IPS DF 6.9 (cell line): Measurements from ENCODE around the gene EPB41L1.
A peak's percentile ranks its signal among the peaks of the same experiment; 100 is the strongest.

Experiments used
- DNase-seq: peaks from one replicate; pipeline ENCODE4 v3.0.0-alpha.2; 2013; ENCODE audit warnings: low read depth, low spot score
- H3K27ac ChIP-seq: one replicate; pipeline ENCODE4 v1.5.1; 2013; ENCODE audit warnings: low read length, control low read depth
- H3K27me3 ChIP-seq: 2 replicates; pipeline ENCODE4 v1.6.1; 2013; ENCODE audit warnings: mild to moderate bottlenecking, low read length; ENCODE audit not compliant: control insufficient read depth, insufficient read depth
- H3K36me3 ChIP-seq: 2 replicates; pipeline ENCODE4 v1.6.1; 2013; ENCODE audit warnings: low read length; ENCODE audit not compliant: control insufficient read depth, insufficient read depth
- H3K4me1 ChIP-seq: 2 replicates; pipeline ENCODE4 v1.6.1; 2013; ENCODE audit warnings: low read length; ENCODE audit not compliant: control insufficient read depth, insufficient read depth
- H3K4me3 ChIP-seq: 2 replicates; pipeline ENCODE4 v1.5.1; 2013; ENCODE audit warnings: mild to moderate bottlenecking, low read length
- H3K9me3 ChIP-seq: 2 replicates; pipeline ENCODE4 v1.6.1; 2013; ENCODE audit warnings: low read length, inconsistent platforms; ENCODE audit not compliant: control insufficient read depth, insufficient read depth
- WGBS: extraction: QIAGEN DNeasy Blood & Tissue Kit; methylation state at CpG from one replicate; pipeline ENCODE4 v1.1.7; 2013; ENCODE audit warnings: mixed read lengths, missing lambda C conversion rate; ENCODE audit not compliant: insufficient read length, insufficient coverage; 5-methylcytosine and 5-hydroxymethylcytosine counted together

The EPB41L1 gene

GRCh38 chr20:36206641-36207040, 52.1 kb downstream of the EPB41L1 start:
- Histone ChIP-seq H3K9me3 (no peaks in the 10 kb centered on the region), H3K27ac (no peak overlapping the region), H3K27me3 (no peaks in the 10 kb centered on the region), H3K4me3 (no peak overlapping the region), H3K36me3 (no peaks in the 10 kb centered on the region), H3K4me1 (no peaks in the 10 kb centered on the region)
- WGBS, result no CpG with 5 or more reads among the region's 9 CpGs
- no peak for DNase-seq

- no peak overlapping the region for H3K4me3 ChIP-seq
Measured at GRCh38 chr20:36207602-36208001, 53.1 kb downstream of the EPB41L1 start.

GRCh38 chr20:36208257-36208656, 53.7 kb downstream of the EPB41L1 start:
- Histone ChIP-seq H3K27me3 (no peaks in the 10 kb centered on the region), H3K9me3 (no peaks in the 10 kb centered on the region), H3K4me3 (no peak overlapping the region), H3K4me1 (no peaks in the 10 kb centered on the region), H3K36me3 (no peaks in the 10 kb centered on the region), H3K27ac (no peak overlapping the region)
- DNase-seq, result no peak
- WGBS, result no CpG with 5 or more reads among the region's 10 CpGs

More at GRCh38 chr20:36207602-36208001, 53.1 kb downstream of the EPB41L1 start:
- H3K4me1 ChIP-seq, result no peaks in the 10 kb centered on the region
- H3K36me3 ChIP-seq, result no peaks in the 10 kb centered on the region
- H3K27me3 ChIP-seq, result no peaks in the 10 kb centered on the region
- no CpG with 5 or more reads among the region's 11 CpGs for WGBS
- no peak overlapping the region for H3K27ac ChIP-seq
- H3K9me3 ChIP-seq, result no peaks in the 10 kb centered on the region
- DNase-seq, result no peak

- H3K36me3 ChIP-seq, result no peaks in the 10 kb centered on the region
- no peak overlapping the region for H3K4me3 ChIP-seq
- H3K4me1 ChIP-seq, result no peaks in the 10 kb centered on the region
- H3K27ac ChIP-seq, result no peak overlapping the region
- no peaks in the 10 kb centered on the region for H3K9me3 ChIP-seq
- H3K27me3 ChIP-seq, result no peaks in the 10 kb centered on the region
- WGBS, result no CpG with 5 or more reads among the region's 5 CpGs
- DNase-seq, result no peak
Measured at GRCh38 chr20:36210436-36211021, 56.0 kb downstream of the EPB41L1 start.

- no peaks in the 10 kb centered on the region for H3K9me3 ChIP-seq
- no peaks in the 10 kb centered on the region for H3K27me3 ChIP-seq
- H3K36me3 ChIP-seq, result no peaks in the 10 kb centered on the region
- H3K27ac ChIP-seq, result no peak overlapping the region
- no peak overlapping the region for H3K4me3 ChIP-seq
- DNase-seq, result no peak
- no peaks in the 10 kb centered on the region for H3K4me1 ChIP-seq
- no CpG with 5 or more reads among the region's 2 CpGs for WGBS
Measured at GRCh38 chr20:36213362-36213761, 58.8 kb downstream of the EPB41L1 start.

GRCh38 chr20:36214684-36215256, 60.2 kb downstream of the EPB41L1 start:
- Histone ChIP-seq H3K27me3 (no peaks in the 10 kb centered on the region), H3K4me1 (no peaks in the 10 kb centered on the region), H3K4me3 (no peak overlapping the region), H3K36me3 (no peaks in the 10 kb centered on the region), H3K9me3 (no peaks in the 10 kb centered on the region), H3K27ac (no peak overlapping the region)
- no CpG with 5 or more reads among the region's 5 CpGs for WGBS
- no peak for DNase-seq

GRCh38 chr20:36215778-36216177, 61.2 kb downstream of the EPB41L1 start:
- H3K36me3 ChIP-seq, result no peaks in the 10 kb centered on the region
- H3K27me3 ChIP-seq, result no peaks in the 10 kb centered on the region
- no peak overlapping the region for H3K4me3 ChIP-seq
- no CpG with 5 or more reads among the region's 4 CpGs for WGBS
- no peak overlapping the region for H3K27ac ChIP-seq
- no peak for DNase-seq
- no peaks in the 10 kb centered on the region for H3K4me1 ChIP-seq
- no peaks in the 10 kb centered on the region for H3K9me3 ChIP-seq

- Histone ChIP-seq H3K36me3 (no peaks in the 10 kb centered on the region), H3K27me3 (no peaks in the 10 kb centered on the region), H3K4me3 (no peak overlapping the region), H3K27ac (no peak overlapping the region), H3K4me1 (no peaks in the 10 kb centered on the region), H3K9me3 (no peaks in the 10 kb centered on the region)
- DNase-seq, result no peak
- no CpG with 5 or more reads among the region's 7 CpGs for WGBS
Measured at GRCh38 chr20:36216314-36217025, 61.9 kb downstream of the EPB41L1 start.

- Histone ChIP-seq H3K9me3 (no peaks in the 10 kb centered on the region), H3K27ac (no peak overlapping the region), H3K4me1 (no peaks in the 10 kb centered on the region), H3K27me3 (no peaks in the 10 kb centered on the region), H3K36me3 (no peaks in the 10 kb centered on the region), H3K4me3 (no peak overlapping the region)
- no CpG with 5 or more reads among the region's 4 CpGs for WGBS
- peak; percentile 52 for DNase-seq
Measured at GRCh38 chr20:36217226-36217625, 62.7 kb downstream of the EPB41L1 start.

GRCh38 chr20:36218380-36219064, 64.0 kb downstream of the EPB41L1 start:
- DNase-seq, result no peak
- Histone ChIP-seq H3K4me1 (no peaks in the 10 kb centered on the region), H3K27me3 (no peaks in the 10 kb centered on the region), H3K27ac (no peak overlapping the region), H3K9me3 (no peaks in the 10 kb centered on the region), H3K4me3 (no peak overlapping the region), H3K36me3 (no peaks in the 10 kb centered on the region)
- WGBS, result no CpG with 5 or more reads among the region's 16 CpGs
